Gastroesophageal sphincter (tissue), 4 donors: Measurements from ENCODE around the gene PMAIP1. TPM values are rescaled to one million over a fixed set of nuclear protein-coding genes. Genes with fewer than 3 reads are reported as not detected.

Source experiments
- ATAC-seq: fragments of 150-250 bp; one replicate; pipeline ENCODE4 v1.9.1; 2016; ENCODE audit warnings: mild to moderate bottlenecking, moderate library complexity
- H3K27ac ChIP-seq, 4 donors: fragments of 200-600 bp; sonication (generic) in 3 of 4; 1 replicate in 3 of 4; 2 replicates in 1 of 4; pipeline ENCODE4 v1.5.1; 2016 to 2019
- H3K27me3 ChIP-seq: fragments of 200-600 bp; sonication (generic); one replicate; pipeline ENCODE4 v1.5.1; 2019
- H3K36me3 ChIP-seq, 2 donors: fragments of 200-600 bp; sonication (generic); one replicate each; pipeline ENCODE4 v1.5.1; 2019; ENCODE audit warnings: control low read depth in 1 of 2
- H3K4me1 ChIP-seq, 3 donors: fragments of 200-600 bp; sonication (generic); 1 replicate in 2 of 3; 2 replicates in 1 of 3; pipeline ENCODE4 v1.5.1; 2016 to 2019; ENCODE audit warnings: control low read depth in 2 of 3
- H3K4me3 ChIP-seq, 2 donors: fragments of 200-600 bp; sonication (generic); one replicate each; pipeline ENCODE4 v1.5.1; 2019; ENCODE audit warnings: mild to moderate bottlenecking in 1 of 2, moderate library complexity in 1 of 2
- H3K9me3 ChIP-seq, 3 donors: fragments of 200-600 bp; sonication (generic); one replicate each; pipeline ENCODE4 v1.5.1; 2017 to 2019; ENCODE audit warnings: control low read depth in 2 of 3
- CTCF ChIP-seq, 4 experiments: fragments of 200-600 bp in 2 of 4; fragments of 450-650 bp in 2 of 4; sonication (generic) in 1 of 4; IDR thresholded peaks; one replicate each; pipeline ENCODE4 v1.5.1; 2017 to 2019; ENCODE audit warnings: antibody characterized with exemption in 4 of 4, mild to moderate bottlenecking in 2 of 4, moderate library complexity in 2 of 4
- EP300 ChIP-seq: sonication (generic); formaldehyde crosslinking; IDR thresholded peaks from one replicate; pipeline ENCODE4 v1.6.1; 2017; ENCODE audit warnings: antibody characterized with exemption, mild to moderate bottlenecking
- POLR2A ChIP-seq, 2 donors: fragments of 450-650 bp; IDR thresholded peaks; one replicate each; pipeline ENCODE4 v1.6.1; 2017; ENCODE audit warnings: antibody characterized with exemption in 2 of 2, mild to moderate bottlenecking in 2 of 2, moderate library complexity in 1 of 2
- POLR2AphosphoS5 ChIP-seq: sonication (generic); formaldehyde crosslinking; IDR thresholded peaks from one replicate; pipeline ENCODE4 v1.6.1; 2017; ENCODE audit warnings: antibody characterized with exemption
- WGBS, 2 donors: methylation state at CpG; one replicate each; pipeline ENCODE4 v1.1.5; 2018; ENCODE audit warnings: low coverage in 1 of 2; 5-methylcytosine and 5-hydroxymethylcytosine counted together
- total RNA-seq, 4 donors: library from RNA; depleted of rRNA; stranded (reverse); fragments of >200 nt; gene quantifications; one replicate each; pipeline ENCODE4 v1.1.0, GENCODE V29; 2016

PMAIP1 gene
- total RNA-seq, 4 donors from 2014 or later = 1.2 to 2.7 (median 1.3) TPM; not detected in 1

DNA sequence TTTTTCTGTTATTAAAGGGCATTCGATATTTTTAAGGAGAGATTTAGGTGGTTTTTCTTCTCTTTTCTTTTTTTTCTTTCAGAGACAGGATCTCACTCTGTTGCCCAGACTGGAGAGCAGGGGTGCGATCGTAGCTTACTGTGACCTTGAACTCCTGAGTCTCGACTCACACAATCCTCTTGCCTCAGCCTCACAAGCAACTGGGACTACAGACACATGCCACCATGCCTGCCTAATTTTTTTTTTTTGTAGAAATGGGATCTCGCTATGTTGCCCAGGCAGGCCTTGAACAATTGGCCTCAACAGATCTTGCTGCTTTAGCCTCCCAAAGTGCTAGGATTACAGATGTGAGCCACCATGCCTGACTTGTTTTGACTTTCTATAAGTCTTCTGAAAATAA, 26.3 kb downstream of the PMAIP1 start:
- H3K4me3 ChIP-seq = no peak overlapping the region
- WGBS, 2 donors = 86 to 97% methylated on average over 1 to 5 of the region's 5 CpGs
- H3K27me3 ChIP-seq = no peaks in the 10 kb centered on the region
- ATAC-seq = no peak
- no peak overlapping the region for H3K27ac ChIP-seq
- no peaks in the 10 kb centered on the region for H3K4me1 ChIP-seq
- H3K9me3 ChIP-seq = no peaks in the 10 kb centered on the region
- TF ChIP-seq EP300 (no peak), CTCF (IDR thresholded peaks at IDR 0.05) (no peak), POLR2A (IDR thresholded peaks at IDR 0.05) (no peak), POLR2AphosphoS5 (no peak)
- H3K36me3 ChIP-seq = no peaks in the 10 kb centered on the region

- ATAC-seq = no peak
- H3K9me3 ChIP-seq = no peaks in the 10 kb centered on the region
These were observed 27.5 kb downstream of the PMAIP1 start for GRCh38 chr18:59927246-59927825.

DNA sequence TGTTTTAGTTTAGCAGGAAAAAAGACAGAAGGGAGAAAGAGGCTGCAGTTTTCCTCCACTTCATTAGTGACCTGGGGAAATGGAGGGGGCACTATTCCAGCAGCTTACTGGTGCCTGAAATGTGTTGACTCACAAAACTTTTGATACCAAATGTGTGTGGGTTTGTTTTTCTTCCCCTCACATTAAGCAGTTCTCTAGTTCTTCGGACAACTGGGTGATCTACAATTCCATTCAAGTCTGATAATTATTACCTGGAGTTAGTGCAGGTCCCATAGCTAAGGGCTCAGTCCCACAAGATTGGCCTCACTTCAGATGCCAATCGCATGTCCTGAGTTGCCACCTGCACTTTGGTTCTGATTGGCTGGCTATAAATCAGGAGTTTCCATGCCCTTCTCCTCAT, 28.4 kb downstream of the PMAIP1 start:
- 80 to 91% methylated on average over 2 of the region's 2 CpGs for whole genome bisulfite sequencing, 2 donors
- no peaks in the 10 kb centered on the region for H3K9me3 ChIP-seq

More at GRCh38 chr18:59927246-59927825, 27.5 kb downstream of the PMAIP1 start:
- H3K36me3 ChIP-seq = no peaks in the 10 kb centered on the region
- 28 to 48% methylated on average over 4 to 5 of the region's 5 CpGs for WGBS, 2 donors
- no peak overlapping the region for H3K27ac ChIP-seq
- no peak for TF ChIP-seq EP300
- no peak for TF ChIP-seq POLR2AphosphoS5
- no peaks in the 10 kb centered on the region for H3K27me3 ChIP-seq
- no peaks in the 10 kb centered on the region for H3K4me1 ChIP-seq
- H3K4me3 ChIP-seq = no peak overlapping the region

GRCh38 chr18:59929621-59930295, 30.0 kb downstream of the PMAIP1 start:
- H3K27me3 ChIP-seq = no peaks in the 10 kb centered on the region
- TF ChIP-seq CTCF (IDR thresholded peaks at IDR 0.05) = no peak
- no peak for TF ChIP-seq POLR2A (IDR thresholded peaks at IDR 0.05)
- TF ChIP-seq POLR2AphosphoS5 = no peak
- TF ChIP-seq EP300 = no peak
- H3K36me3 ChIP-seq = no peaks in the 10 kb centered on the region
- H3K4me3 ChIP-seq = no peak overlapping the region
- 73 to 86% methylated on average over 4 to 5 of the region's 7 CpGs for WGBS, 2 donors
- no peak overlapping the region for H3K27ac ChIP-seq
- no peaks in the 10 kb centered on the region for H3K9me3 ChIP-seq
- no peaks in the 10 kb centered on the region for H3K4me1 ChIP-seq
- ATAC-seq = no peak

More for the DNA sequence above, 28.4 kb downstream of the PMAIP1 start:
- no peak for ATAC-seq
- Histone ChIP-seq H3K27me3 (no peaks in the 10 kb centered on the region), H3K36me3 (no peaks in the 10 kb centered on the region), H3K4me1 (no peaks in the 10 kb centered on the region), H3K27ac (no peak overlapping the region), H3K4me3 (no peak overlapping the region)
- no peak for TF ChIP-seq POLR2AphosphoS5
- TF ChIP-seq EP300 = no peak
- no peak for TF ChIP-seq CTCF (IDR thresholded peaks at IDR 0.05)
- no peak for TF ChIP-seq POLR2A (IDR thresholded peaks at IDR 0.05)

DNA sequence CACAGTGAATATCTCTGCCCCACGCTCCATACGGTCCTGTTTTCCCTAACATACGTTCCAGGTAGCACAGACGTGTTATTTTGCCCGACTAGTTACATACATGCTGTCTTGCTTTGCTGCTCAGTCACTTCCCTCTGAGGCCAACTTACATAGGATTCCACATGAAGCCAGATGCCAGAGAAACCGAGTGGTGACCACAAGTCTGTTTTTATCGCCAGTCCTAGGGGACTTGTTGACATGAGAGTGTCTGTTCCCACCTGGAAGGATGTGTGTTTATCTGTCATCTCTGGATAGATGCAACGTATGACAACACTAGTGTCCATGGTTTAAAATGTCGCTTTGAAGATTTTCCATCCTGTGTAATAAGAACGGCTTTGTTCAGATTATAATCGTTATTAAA, 32.6 kb downstream of the PMAIP1 start:
- Histone ChIP-seq H3K4me1 (no peaks in the 10 kb centered on the region), H3K9me3 (no peaks in the 10 kb centered on the region), H3K4me3 (no peak overlapping the region), H3K36me3 (no peaks in the 10 kb centered on the region), H3K27ac (no peak overlapping the region), H3K27me3 (no peaks in the 10 kb centered on the region)
- no peak for ATAC-seq
- TF ChIP-seq EP300 (no peak), POLR2A (IDR thresholded peaks at IDR 0.05) (no peak), CTCF (IDR thresholded peaks at IDR 0.05) (no peak), POLR2AphosphoS5 (no peak)
- 81 to 84% methylated on average over 10 to 11 of the region's 11 CpGs for WGBS, 2 donors
